Panc1 (cell line): Measurements from ENCODE around the gene ZNF202. TPM values are rescaled to one million over a fixed set of nuclear protein-coding genes. Genes with fewer than 3 reads are reported as not detected.

Experiments
- ATAC-seq: fragments of 200-7000 bp; cut with Tn5 transposase; 2 replicates; pipeline ENCODE4 v1.9.1; 2020; ENCODE audit warnings: mild to moderate bottlenecking, moderate library complexity
- BruUV-seq: library from RNA; stranded (reverse); fragments of 400-500 nt; replicated peaks from 2 replicates; lab custom pipeline; 2021; lab: Mats Ljungman, UMichigan
- CTCF ChIA-PET: fragments of 300-600 bp; sonication (Branson Sonifier 250); formaldehyde crosslinking; loops from one replicate; lab custom pipeline; 2022; ENCODE audit warnings: antibody characterized with exemption; lab: Charles Lee
- POLR2A ChIA-PET: fragments of 300-600 bp; sonication (Branson Sonifier 250); formaldehyde crosslinking; loops from one replicate; lab custom pipeline; 2022; ENCODE audit warnings: antibody characterized with exemption; lab: Charles Lee
- DNase-seq: peaks from one replicate; pipeline ENCODE4 v3.0.0-alpha.2; 2010; ENCODE audit warnings: low read depth, low spot score
- H3K27ac ChIP-seq: 2 replicates; pipeline ENCODE4 v1.5.1; 2011; ENCODE audit warnings: mild to moderate bottlenecking, low read length, inconsistent platforms
- H3K27me3 ChIP-seq: fragments of 200-500 bp; sonication (Bioruptor generic); 2 replicates; pipeline ENCODE4 v1.6.0; 2014; ENCODE audit warnings: low read length, inconsistent platforms; ENCODE audit not compliant: control insufficient read depth, insufficient read depth
- H3K36me3 ChIP-seq: fragments of 200-500 bp; sonication (Bioruptor generic); 2 replicates; pipeline ENCODE4 v1.5.1; 2014; ENCODE audit warnings: inconsistent platforms, mild to moderate bottlenecking, low read length, moderate library complexity; ENCODE audit not compliant: control insufficient read depth, insufficient read depth
- H3K4me1 ChIP-seq: 2 replicates; pipeline ENCODE4 v1.5.1; 2011; ENCODE audit warnings: inconsistent platforms, mild to moderate bottlenecking, low read length, moderate library complexity; ENCODE audit not compliant: control insufficient read depth, insufficient read depth
- H3K4me3 ChIP-seq, 2 experiments: 2 replicates each; pipeline ENCODE4 v1.5.1; 2011 to 2012; ENCODE audit warnings: low read depth in 2 of 2, low read length in 2 of 2, mild to moderate bottlenecking in 2 of 2, inconsistent platforms in 1 of 2, moderate library complexity in 1 of 2
- H3K9me3 ChIP-seq: fragments of 200-500 bp; sonication (Bioruptor generic); 2 replicates; pipeline ENCODE4 v1.5.1; 2014; ENCODE audit warnings: low read depth, mild to moderate bottlenecking, inconsistent platforms, low read length, moderate library complexity; ENCODE audit not compliant: control insufficient read depth, insufficient read depth
- POLR2AphosphoS5 ChIP-seq: IDR thresholded peaks from 2 replicates; pipeline ENCODE4 v1.6.1; 2012; ENCODE audit warnings: mild to moderate bottlenecking, low read depth, low read length, moderate library complexity
- REST ChIP-seq, 2 experiments: IDR thresholded peaks; 2 replicates each; pipeline ENCODE4 v1.6.1; 2011 to 2012; ENCODE audit warnings: low read depth in 2 of 2, control low read depth in 1 of 2, low read length in 1 of 2, mild to moderate bottlenecking in 1 of 2, moderate library complexity in 1 of 2; ENCODE audit not compliant: insufficient read depth in 1 of 2
- SIN3A ChIP-seq: IDR thresholded peaks from 2 replicates; pipeline ENCODE4 v1.6.1; 2012; ENCODE audit warnings: low read depth, mild to moderate bottlenecking, low read length, moderate library complexity, borderline replicate concordance; ENCODE audit not compliant: insufficient read depth
- TCF7L2 ChIP-seq: IDR thresholded peaks from 2 replicates; pipeline ENCODE4 v1.6.1; 2011; ENCODE audit warnings: mild to moderate bottlenecking, low read depth, low read length, inconsistent platforms
- in situ Hi-C: cut with HindIII; loops from 2 replicates; pipeline ENCODE4 v1.10.0; 2016; ENCODE audit warnings: low sequenced_read_pairs, low pct_unique_long_range_greater_than_20kb
- intact Hi-C: fragments of 100-400 bp; cut with micrococcal nuclease; formaldehyde crosslinking; loops from one replicate; pipeline ENCODE4 v1.10.0; 2022; ENCODE audit not compliant: unreplicated experiment
- total RNA-seq: library from RNA; stranded (reverse); gene quantifications from one replicate; pipeline ENCODE4 v1.2.1, GENCODE V29; 2021; ENCODE audit not compliant: unreplicated experiment
- TF ChIP-seq, protein P1 (sequence below): fragments of 450-650 bp; IDR thresholded peaks from 2 replicates; pipeline ENCODE4 v1.5.1; 2017; ENCODE audit warnings: mild to moderate bottlenecking

Gene ZNF202
- total RNA-seq, 1 experiment from 2014 or later: 24.5 TPM

GRCh38 chr11:123683428-123684170, 57.9 kb downstream of the ZNF202 start:
- intact Hi-C loops (no loop called here), in situ Hi-C loops (no loop called here)
- H3K36me3 ChIP-seq: no peaks in the 10 kb centered on the region
- no peak overlapping the region for H3K4me3 ChIP-seq
- ATAC-seq: no peak
- BruUV-seq: no TSS peak
- ChIA-PET CTCF (no interaction called here), POLR2A (no interaction called here)
- H3K27me3 ChIP-seq: peaks cover 26% of the 10 kb centered on the region
- no peaks in the 10 kb centered on the region for H3K4me1 ChIP-seq
- no peak overlapping the region for H3K27ac ChIP-seq
- no peaks in the 10 kb centered on the region for H3K9me3 ChIP-seq
- DNase-seq: no peak
- TF ChIP-seq SIN3A: no peak

GRCh38 chr11:123682696-123683410, 58.6 kb downstream of the ZNF202 start:
- Histone ChIP-seq H3K27me3 (peaks cover 22% of the 10 kb centered on the region), H3K27ac (no peak overlapping the region)
- no peak for DNase-seq

More at GRCh38 chr11:123682696-123683410, 58.6 kb downstream of the ZNF202 start:
- no peak overlapping the region for H3K4me3 ChIP-seq
- intact Hi-C loops: no loop called here
- TF ChIP-seq POLR2AphosphoS5 (no peak), REST (IDR thresholded peaks at IDR 0.05; ENCODE audit: insufficient read depth in 1 of 2, low read depth in 2 of 2, low read length in 1 of 2) (no peak), SIN3A (no peak), TCF7L2 (no peak)
- TF ChIP-seq, protein P1, sequence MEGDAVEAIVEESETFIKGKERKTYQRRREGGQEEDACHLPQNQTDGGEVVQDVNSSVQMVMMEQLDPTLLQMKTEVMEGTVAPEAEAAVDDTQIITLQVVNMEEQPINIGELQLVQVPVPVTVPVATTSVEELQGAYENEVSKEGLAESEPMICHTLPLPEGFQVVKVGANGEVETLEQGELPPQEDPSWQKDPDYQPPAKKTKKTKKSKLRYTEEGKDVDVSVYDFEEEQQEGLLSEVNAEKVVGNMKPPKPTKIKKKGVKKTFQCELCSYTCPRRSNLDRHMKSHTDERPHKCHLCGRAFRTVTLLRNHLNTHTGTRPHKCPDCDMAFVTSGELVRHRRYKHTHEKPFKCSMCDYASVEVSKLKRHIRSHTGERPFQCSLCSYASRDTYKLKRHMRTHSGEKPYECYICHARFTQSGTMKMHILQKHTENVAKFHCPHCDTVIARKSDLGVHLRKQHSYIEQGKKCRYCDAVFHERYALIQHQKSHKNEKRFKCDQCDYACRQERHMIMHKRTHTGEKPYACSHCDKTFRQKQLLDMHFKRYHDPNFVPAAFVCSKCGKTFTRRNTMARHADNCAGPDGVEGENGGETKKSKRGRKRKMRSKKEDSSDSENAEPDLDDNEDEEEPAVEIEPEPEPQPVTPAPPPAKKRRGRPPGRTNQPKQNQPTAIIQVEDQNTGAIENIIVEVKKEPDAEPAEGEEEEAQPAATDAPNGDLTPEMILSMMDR: no peak
- ChIA-PET CTCF (no interaction called here), POLR2A (no interaction called here)
- no peak for ATAC-seq
- no peaks in the 10 kb centered on the region for H3K4me1 ChIP-seq
- H3K36me3 ChIP-seq: no peaks in the 10 kb centered on the region
- H3K9me3 ChIP-seq: no peaks in the 10 kb centered on the region
- no TSS peak for BruUV-seq
- in situ Hi-C loops: no loop called here
